Measurements from ENCODE around the gene CD4. TPM values are rescaled to one million over a fixed set of nuclear protein-coding genes. Genes with fewer than 3 reads are reported as not detected.

Gene CD4
- total RNA-seq, result 1.9 TPM

GRCh38 chr12:6788972-6789924 lies at the start of gene CD4:
Gene CD4 (plus strand): TSS chr12:6789528. CDS start chr12:6800139, 10,611 bp downstream.

DNA sequence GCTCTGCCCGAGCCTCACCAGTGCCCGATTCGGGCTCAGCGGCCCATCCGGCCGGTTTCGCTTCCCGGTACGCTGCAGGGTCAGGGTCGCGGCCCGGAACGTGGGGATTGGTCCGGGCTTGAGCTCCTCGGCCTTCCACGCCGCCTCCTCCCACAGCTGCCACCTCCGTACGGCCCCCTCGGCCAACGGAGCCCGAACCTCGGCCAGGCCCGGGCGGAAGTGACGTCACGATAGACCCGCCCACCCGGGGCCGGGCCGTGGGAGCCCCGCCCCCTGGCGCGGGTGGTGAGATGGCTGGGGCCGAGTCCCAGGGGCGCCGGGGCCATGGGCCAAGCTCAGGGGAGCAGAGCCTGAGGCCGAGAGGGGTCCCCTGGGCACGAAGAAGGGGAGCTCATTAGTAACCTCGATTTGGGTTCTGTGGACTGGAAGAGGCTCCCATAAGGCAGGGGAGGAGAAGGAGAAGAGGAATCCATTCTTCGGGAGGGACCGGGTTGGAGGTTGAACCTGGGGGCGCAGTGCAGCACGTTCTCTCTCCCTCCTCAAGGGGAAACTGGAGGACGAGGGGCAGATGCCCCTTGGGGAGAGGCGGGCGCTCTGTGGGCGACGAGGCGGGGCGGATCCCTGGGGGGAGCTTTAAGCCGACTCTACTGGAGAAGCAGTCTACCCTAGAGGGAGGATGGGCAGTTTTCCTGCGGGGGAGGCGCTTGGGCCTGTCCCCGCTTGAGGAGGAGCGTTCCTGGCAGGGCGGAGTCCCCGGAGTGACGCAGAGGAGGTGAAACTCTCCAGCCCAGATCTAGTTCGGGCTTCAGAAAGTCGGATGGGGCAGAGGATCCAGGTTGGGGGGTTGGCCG lies 36.2 kb upstream of the CD4 start, which contains the start of gene MLF2:
TSS of gene MLF2 (minus strand) at position 221 of the 851 bp plus-strand sequence. CDS start 807 bp downstream, outside the sequence.

DNA sequence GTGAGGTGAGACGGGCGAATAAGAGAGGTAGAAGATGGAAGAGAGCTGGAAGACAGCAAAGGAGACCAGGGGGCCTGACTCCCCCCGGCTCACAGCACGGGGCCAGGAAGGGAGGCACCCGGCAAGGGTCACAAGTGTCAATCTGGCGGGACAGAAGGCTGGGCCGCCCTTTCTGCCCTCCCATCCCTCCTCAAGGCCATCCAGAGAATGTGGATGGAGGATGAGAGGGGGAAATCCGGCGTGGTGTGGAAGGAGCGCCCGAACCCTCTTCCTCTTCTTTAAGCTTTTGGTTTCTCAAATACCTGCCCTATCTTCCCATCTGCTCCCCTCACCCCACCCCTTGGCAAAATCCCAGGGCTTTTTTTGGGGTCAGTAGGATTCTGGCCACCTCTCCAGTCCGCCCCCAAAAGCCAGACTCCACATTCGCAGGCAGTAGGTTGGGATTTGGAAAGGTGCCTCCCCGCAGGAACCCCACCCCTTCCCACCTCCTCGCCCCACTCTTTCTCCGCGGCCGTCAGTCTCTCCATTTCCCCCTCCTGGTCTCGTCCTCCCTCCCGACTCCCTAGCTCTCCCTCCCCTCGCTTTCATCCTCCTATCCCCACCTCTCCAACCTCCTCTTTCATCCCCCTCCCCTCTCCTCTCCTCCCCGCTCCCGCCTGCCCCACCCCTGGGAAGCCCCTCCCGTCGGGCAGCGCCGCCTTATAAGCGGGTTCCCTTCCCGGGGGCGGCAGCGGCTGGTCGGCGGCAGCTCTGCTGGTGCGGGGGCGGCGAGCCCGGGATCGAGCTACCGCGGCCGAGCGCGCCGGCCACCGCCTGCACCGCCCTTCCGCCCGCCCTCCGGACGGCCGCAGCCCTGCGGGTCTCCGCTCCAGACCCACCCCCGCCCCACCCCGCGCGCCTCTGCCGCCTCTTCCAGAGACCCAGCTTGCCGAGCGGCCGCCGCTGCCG lies 23.4 kb upstream of the CD4 start, which contains the start of gene PTMS:
TSS of gene PTMS (plus strand) at position 730 of the 948 bp plus-strand sequence. CDS start 343 bp downstream, outside the sequence.

GRCh38 chr12:6772331-6772695 lies 17.0 kb upstream of the CD4 start, which contains the start of gene LAG3:
Gene LAG3 (plus strand): TSS chr12:6772520. CDS start chr12:6772853, 333 bp downstream.

GRCh38 chr12:6821591-6822425 lies 32.5 kb downstream of the CD4 start, which contains the start of gene GPR162:
Gene GPR162 (plus strand): TSS chr12:6821821. CDS start chr12:6823899, 2,078 bp downstream.

GRCh38 chr12:6827982-6828780 lies 38.9 kb downstream of the CD4 start, which contains the start of gene P3H3:
Gene P3H3 (plus strand): TSS chr12:6828407. CDS start chr12:6828441, 34 bp downstream.

GRCh38 chr12:6840761-6841515 lies 51.6 kb downstream of the CD4 start, which contains the start of gene GNB3:
Gene GNB3 (plus strand): TSS chr12:6840925. CDS start chr12:6841288, 363 bp downstream.

GRCh38 chr12:6851153-6851920 lies 62.0 kb downstream of the CD4 start, which contains the start of gene CDCA3:
Gene CDCA3 (minus strand): TSS chr12:6851286. CDS start chr12:6850952, 334 bp downstream.

DNA sequence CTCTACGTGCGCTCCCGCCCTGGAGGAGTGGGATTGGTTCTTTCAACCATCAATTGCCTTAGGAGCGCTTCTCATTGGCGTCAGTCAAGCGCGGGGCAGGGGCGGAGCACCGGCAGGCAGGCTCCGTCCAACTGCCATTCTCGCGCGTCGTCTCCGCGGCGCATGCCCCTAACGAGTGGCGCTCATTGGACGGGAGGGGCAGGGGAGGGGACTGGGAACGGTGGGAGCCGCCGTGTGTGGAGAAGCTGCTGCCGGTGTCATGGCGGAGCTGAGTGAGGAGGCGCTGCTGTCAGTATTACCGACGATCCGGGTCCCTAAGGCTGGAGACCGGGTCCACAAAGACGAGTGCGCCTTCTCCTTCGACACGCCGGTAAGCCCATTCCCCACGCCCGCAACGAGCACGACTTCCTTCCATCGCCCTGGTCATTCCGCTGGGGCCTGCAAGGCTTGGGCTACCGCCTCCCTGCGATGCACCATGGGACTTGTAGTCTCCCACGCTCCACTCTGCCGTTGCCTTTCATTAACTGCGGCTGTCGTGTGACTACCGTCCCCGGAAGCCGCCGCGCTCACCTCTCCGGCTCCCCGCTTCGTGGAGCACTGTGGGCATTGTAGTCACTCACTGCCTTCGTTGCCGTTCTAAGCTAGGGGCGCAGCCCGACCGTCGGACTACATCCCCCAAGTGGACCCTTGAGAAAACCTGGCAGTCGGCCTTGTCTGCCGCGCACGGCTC lies 62.8 kb downstream of the CD4 start, which contains the start of gene USP5:
TSS of gene USP5 (plus strand) at position 230 of the 730 bp plus-strand sequence. CDS start at position 260, 30 bp downstream.

GRCh38 chr12:6867413-6868210 lies 78.3 kb downstream of the CD4 start, which contains the start of gene TPI1:
Gene TPI1 (plus strand): TSS chr12:6867531. CDS start chr12:6867567, 36 bp downstream.

Other genes starting within 250 kb of the CD4 start
- 6.6 TPM for gene IFFO1, start 233.5 kb upstream of the CD4 start, total RNA-seq
- gene NOP2, start 221.2 kb upstream of the CD4 start, total RNA-seq, result 18.5 TPM
- 210 TPM for gene CHD4, start 182.1 kb upstream of the CD4 start, total RNA-seq
- 0.94 TPM for gene LPAR5, start 153.6 kb upstream of the CD4 start, total RNA-seq
- gene ACRBP, start 142.1 kb upstream of the CD4 start, total RNA-seq, result 1.6 TPM
- gene ING4, start 126.4 kb upstream of the CD4 start, total RNA-seq, result 83.6 TPM
- gene ZNF384, start 100.2 kb upstream of the CD4 start, total RNA-seq, result 32.2 TPM
- gene PIANP, start 88.7 kb upstream of the CD4 start, total RNA-seq, result 4.1 TPM
- gene COPS7A, start 65.5 kb upstream of the CD4 start, total RNA-seq, result 39.4 TPM
- 110 TPM for gene MLF2, start 36.4 kb upstream of the CD4 start, total RNA-seq
- gene PTMS, start 23.2 kb upstream of the CD4 start, total RNA-seq, result 64.5 TPM
- gene LAG3, start 17.0 kb upstream of the CD4 start, total RNA-seq, result not detected
- gene GPR162, start 32.3 kb downstream of the CD4 start, total RNA-seq, result 57.0 TPM
- 25.7 TPM for gene P3H3, start 38.9 kb downstream of the CD4 start, total RNA-seq
- gene GNB3, start 51.4 kb downstream of the CD4 start, total RNA-seq, result 5.9 TPM
- 4.1 TPM for gene CDCA3, start 61.8 kb downstream of the CD4 start, total RNA-seq
- gene USP5, start 62.6 kb downstream of the CD4 start, total RNA-seq, result 64.8 TPM
- 181 TPM for gene TPI1, start 78.0 kb downstream of the CD4 start, total RNA-seq
- gene SPSB2, start 83.8 kb downstream of the CD4 start, total RNA-seq, result 2.8 TPM
- gene LRRC23, start 115.3 kb downstream of the CD4 start, total RNA-seq, result 8.5 TPM
- gene ENO2, start 125.1 kb downstream of the CD4 start, total RNA-seq, result 146 TPM
- 22.5 TPM for gene ATN1, start 138.4 kb downstream of the CD4 start, total RNA-seq
- not detected for gene RNU7-1, start 154.3 kb downstream of the CD4 start, total RNA-seq
- gene C12orf57, start 154.5 kb downstream of the CD4 start, total RNA-seq, result 295 TPM
- 3.4 TPM for gene PTPN6, start 161.8 kb downstream of the CD4 start, total RNA-seq
- gene PHB2, start 181.1 kb downstream of the CD4 start, total RNA-seq, result 104 TPM
- 39.4 TPM for gene EMG1, start 181.4 kb downstream of the CD4 start, total RNA-seq
- gene LPCAT3, start 228.9 kb downstream of the CD4 start, total RNA-seq, result 15.0 TPM

All from parietal lobe (tissue), 1 donor.